OCI-LY3 (cell line): ENCODE results near the gene HGS.

ENCODE experiments used
- CTCF ChIP-seq: fragments of 200-600, 300-600 bp; sonication (generic); IDR thresholded peaks from 2 replicates; pipeline ENCODE4 v1.5.1; 2014; ENCODE audit warnings: antibody characterized with exemption, low read length, low read depth
- EZH2phosphoT487 ChIP-seq: fragments of 200-600 bp; shearing (Covaris generic); IDR thresholded peaks from 2 replicates; pipeline ENCODE4 v1.6.1; 2018; ENCODE audit warnings: antibody characterized with exemption, mixed run types, low read depth

GRCh38 chr17:81695211-81695610, 11.4 kb downstream of the HGS start:
- TF ChIP-seq CTCF (no peak), EZH2phosphoT487 (no peak)
